ENCODE data around the gene SCUBE1. TPM values are rescaled to one million over a fixed set of nuclear protein-coding genes. Genes with fewer than 3 reads are reported as not detected.

The SCUBE1 gene
- total RNA-seq, 4 donors from 2014 or later, result 81.3 to 214 (median 141) TPM

- WGBS, 2 donors, result 90 to 92% methylated on average over 8 of the region's 8 CpGs
- Histone ChIP-seq H3K9me3 (no peaks in the 10 kb centered on the region), H3K4me1 (peaks cover 0 to 63% (median 11%) of the 10 kb centered on the region in 4 donors), H3K4me3 (no peak overlapping the region), H3K36me3 (no peaks in the 10 kb centered on the region), H3K27ac (peak overlapping the region in 3 of 4 donors; percentile 23 to 89 (median 73)), H3K27me3 (no peaks in the 10 kb centered on the region)
- TF ChIP-seq EP300 (IDR thresholded peaks at IDR 0.05), result no peak
- no peak for TF ChIP-seq POLR2A (IDR thresholded peaks at IDR 0.05)
- no peak for TF ChIP-seq CTCF (IDR thresholded peaks at IDR 0.05)
- DNase-seq (ENCODE audit: low spot score in 2 of 2), result no peak
Observed at GRCh38 chr22:43303166-43303565, 40.0 kb downstream of the SCUBE1 start.

DNA sequence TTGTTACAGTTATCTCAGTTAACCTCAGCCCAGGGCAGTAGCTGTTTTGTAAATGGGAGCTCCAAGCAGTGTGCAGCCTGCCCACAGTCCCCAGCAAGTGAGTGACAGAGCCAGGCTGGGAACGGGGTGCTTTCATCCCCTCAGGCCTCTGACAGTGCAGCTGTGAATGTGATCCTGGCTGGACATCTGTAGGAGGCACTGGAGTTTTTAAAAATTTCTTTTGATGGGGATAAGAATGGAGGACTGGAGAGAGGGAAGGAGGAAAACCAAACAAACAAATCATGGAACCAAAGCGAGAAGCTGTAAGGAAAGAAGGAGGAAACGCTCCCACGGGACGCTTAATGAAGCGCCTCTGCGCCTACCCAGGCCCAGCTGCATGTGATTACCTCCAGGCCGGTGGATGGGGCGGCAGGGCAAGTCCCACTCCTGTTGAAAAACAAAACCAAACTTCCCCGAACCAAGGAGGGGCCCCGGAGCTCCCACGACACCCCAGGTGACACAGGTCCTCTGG, 40.6 kb downstream of the SCUBE1 start:
- no peaks in the 10 kb centered on the region for H3K27me3 ChIP-seq
- H3K36me3 ChIP-seq, result no peaks in the 10 kb centered on the region
- no peak for DNase-seq (ENCODE audit: low spot score in 2 of 2)
- H3K4me1 ChIP-seq, result peaks cover 0 to 67% (median 9%) of the 10 kb centered on the region in 4 donors
- no peak overlapping the region for H3K4me3 ChIP-seq
- TF ChIP-seq EP300 (IDR thresholded peaks at IDR 0.05) (no peak), CTCF (IDR thresholded peaks at IDR 0.05) (no peak), POLR2A (IDR thresholded peaks at IDR 0.05) (no peak)
- WGBS, 2 donors, result 59 to 73% methylated on average over 12 of the region's 12 CpGs
- H3K27ac ChIP-seq, result peak overlapping the region in 3 of 4 donors; percentile 23 to 89 (median 73)
- no peaks in the 10 kb centered on the region for H3K9me3 ChIP-seq

DNA sequence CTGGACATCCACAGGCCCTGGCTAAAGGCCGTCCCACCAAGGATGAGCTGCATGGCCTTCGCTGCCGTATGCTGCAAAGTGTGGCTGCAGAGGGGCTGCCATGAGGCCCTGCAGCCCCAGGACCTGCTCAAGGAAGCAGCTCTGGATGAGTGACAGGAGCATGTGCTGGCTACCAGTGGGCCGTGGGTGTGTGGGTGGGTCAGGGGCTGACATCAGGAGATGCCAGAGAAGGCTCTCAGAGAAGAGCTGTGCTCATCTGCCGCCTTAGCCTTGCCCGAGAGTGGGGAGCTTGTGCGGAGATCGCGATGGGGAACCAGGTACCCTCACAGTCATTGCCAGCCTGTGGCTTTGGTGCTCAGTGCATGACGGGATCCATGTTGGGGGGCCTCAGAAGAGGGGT, 41.3 kb downstream of the SCUBE1 start:
- Histone ChIP-seq H3K4me1 (peaks cover 0 to 72% (median 13%) of the 10 kb centered on the region in 4 donors), H3K27ac (peak overlapping the region in 3 of 4 donors; percentile 23 to 89 (median 73))
- no peak for DNase-seq (ENCODE audit: low spot score in 2 of 2)

DNA sequence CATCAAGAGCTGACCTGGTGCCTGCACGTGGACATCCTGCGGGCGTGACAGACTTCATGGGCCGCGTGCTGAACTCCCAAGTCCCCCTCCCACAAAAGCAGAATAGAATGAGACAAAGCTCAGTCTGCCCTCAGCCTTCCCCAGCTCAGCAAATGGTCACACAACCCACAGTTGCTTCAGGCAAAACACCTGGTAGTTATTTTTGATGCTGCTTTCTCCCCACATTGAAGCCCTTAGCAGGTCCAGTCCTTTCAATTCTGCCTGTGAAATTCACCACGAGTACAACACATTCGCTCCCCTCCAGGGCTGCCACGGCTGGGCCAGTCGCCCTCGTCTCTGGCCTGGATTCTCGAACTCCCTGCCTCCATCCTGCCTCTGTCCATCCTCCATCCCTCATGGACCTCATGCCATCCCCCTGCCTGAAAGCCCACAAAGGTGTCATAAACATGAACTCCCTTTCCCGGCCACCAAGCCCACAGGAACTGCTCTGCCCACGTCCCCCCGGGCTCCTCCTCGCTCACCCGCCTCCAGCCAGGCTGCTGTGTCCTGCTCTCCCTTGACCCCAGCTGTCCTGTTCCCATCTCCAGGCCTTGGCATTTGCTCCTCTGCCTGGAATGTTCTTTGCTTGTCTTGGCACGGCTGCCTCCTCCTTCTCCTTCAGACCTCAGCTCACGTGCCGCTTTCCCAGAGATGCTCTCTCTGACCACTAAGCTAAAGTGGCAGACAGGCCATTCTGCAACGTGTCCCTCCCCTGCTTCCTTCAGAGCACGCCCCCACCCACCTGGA, 42.1 kb downstream of the SCUBE1 start:
- peak overlapping the region in 3 of 4 donors; percentile 34 to 89 (median 82) for H3K27ac ChIP-seq
- H3K4me3 ChIP-seq, result no peak overlapping the region
- WGBS, 2 donors, result 57 to 60% methylated on average over 21 of the region's 21 CpGs

More for the DNA sequence above, 41.3 kb downstream of the SCUBE1 start:
- H3K36me3 ChIP-seq, result no peaks in the 10 kb centered on the region
- H3K27me3 ChIP-seq, result no peaks in the 10 kb centered on the region
- 78 to 91% methylated on average over 7 to 10 of the region's 10 CpGs for WGBS, 2 donors
- H3K4me3 ChIP-seq, result no peak overlapping the region
- no peak for TF ChIP-seq EP300 (IDR thresholded peaks at IDR 0.05)
- TF ChIP-seq CTCF (IDR thresholded peaks at IDR 0.05), result no peak
- no peaks in the 10 kb centered on the region for H3K9me3 ChIP-seq

GRCh38 chr22:43299736-43300135, 43.4 kb downstream of the SCUBE1 start:
- Histone ChIP-seq H3K4me1 (peaks cover 0 to 76% (median 23%) of the 10 kb centered on the region in 4 donors), H3K27ac (peak overlapping the region in 2 of 4 donors; percentile 43 to 89)
- 97 to 98% methylated on average over 12 of the region's 12 CpGs for WGBS, 2 donors

More for the DNA sequence above, 42.1 kb downstream of the SCUBE1 start:
- Histone ChIP-seq H3K27me3 (no peaks in the 10 kb centered on the region), H3K4me1 (peaks cover 0 to 72% (median 21%) of the 10 kb centered on the region in 4 donors), H3K36me3 (no peaks in the 10 kb centered on the region), H3K9me3 (no peaks in the 10 kb centered on the region)
- TF ChIP-seq EP300 (IDR thresholded peaks at IDR 0.05), result peak in 1 of 2 donors; percentile 89
- TF ChIP-seq POLR2A (IDR thresholded peaks at IDR 0.05), result no peak
- peak; percentile 86 to 90 for DNase-seq (ENCODE audit: low spot score in 2 of 2)

More at GRCh38 chr22:43299736-43300135, 43.4 kb downstream of the SCUBE1 start:
- TF ChIP-seq POLR2A (IDR thresholded peaks at IDR 0.05) (no peak), CTCF (IDR thresholded peaks at IDR 0.05) (no peak), EP300 (IDR thresholded peaks at IDR 0.05) (no peak)
- H3K9me3 ChIP-seq, result no peaks in the 10 kb centered on the region
- H3K4me3 ChIP-seq, result no peak overlapping the region
- no peak for DNase-seq (ENCODE audit: low spot score in 2 of 2)
- no peaks in the 10 kb centered on the region for H3K36me3 ChIP-seq
- H3K27me3 ChIP-seq, result no peaks in the 10 kb centered on the region
